HFFc6 (cell line): Measurements from ENCODE around the gene RPS6KA2. TPM values are rescaled to one million over a fixed set of nuclear protein-coding genes. Genes with fewer than 3 reads are reported as not detected.

ENCODE experiments used
- DNase-seq: peaks from one replicate; pipeline ENCODE4 v3.0.0-alpha.2; 2018
- H3K27ac Mint-ChIP-seq: 2 replicates; pipeline ENCODE4 v1.8.0; 2020; ENCODE audit warnings: mild to moderate bottlenecking, mixed read lengths
- H3K27me3 Mint-ChIP-seq: 2 replicates; pipeline ENCODE4 v1.8.0; 2021; ENCODE audit warnings: mild to moderate bottlenecking, moderate library complexity, mixed read lengths; ENCODE audit not compliant: insufficient read depth
- H3K36me3 Mint-ChIP-seq: 2 replicates; pipeline ENCODE4 v1.8.0; 2021; ENCODE audit warnings: low read depth, mixed read lengths
- H3K4me1 Mint-ChIP-seq: 2 replicates; pipeline ENCODE4 v1.8.0; 2020; ENCODE audit warnings: low read depth, mixed read lengths
- H3K4me3 Mint-ChIP-seq: 2 replicates; pipeline ENCODE4 v1.8.0; 2020; ENCODE audit warnings: mild to moderate bottlenecking, moderate library complexity, mixed read lengths
- H3K9me3 Mint-ChIP-seq: 2 replicates; pipeline ENCODE4 v1.8.0; 2020; ENCODE audit warnings: mild to moderate bottlenecking, mixed read lengths
- CTCF ChIP-seq: fragments of 200-600 bp; sonication (generic); IDR thresholded peaks from 2 replicates; pipeline ENCODE4 v1.5.0; 2021; ENCODE audit warnings: antibody characterized with exemption, mild to moderate bottlenecking
- total RNA-seq, 6 experiments: library from RNA; stranded (reverse); fragmentation: NEBNext Ultra II Directional; extraction: Animal tissue kit (Norgen Biotek cat#: 25700); gene quantifications; 2 replicates in 1 of 6; 3 replicates in 5 of 6; pipeline ENCODE4 v1.2.3, GENCODE V29; 2021

RPS6KA2 gene
- total RNA-seq, 6 experiments from 2014 or later, result 10.1 to 13.9 (median 11.9) TPM

GRCh38 chr6:166599205-166599604 lies 27.8 kb downstream of the RPS6KA2 start:
- no peak for TF ChIP-seq CTCF
- Mint-ChIP-seq H3K4me3 (no peak overlapping the region), H3K9me3 (peaks cover 13% of the 10 kb centered on the region), H3K4me1 (peaks cover 72% of the 10 kb centered on the region), H3K36me3 (peaks cover 26% of the 10 kb centered on the region), H3K27ac (peak overlapping the region; percentile 98), H3K27me3 (no peaks in the 10 kb centered on the region)
- DNase-seq, result no peak

GRCh38 chr6:166598441-166599138 lies 28.5 kb downstream of the RPS6KA2 start:
- Mint-ChIP-seq H3K4me1 (peaks cover 72% of the 10 kb centered on the region), H3K27ac (peak overlapping the region; percentile 98), H3K4me3 (peak overlapping the region; percentile 49)

GRCh38 chr6:166597711-166598440 lies 29.2 kb downstream of the RPS6KA2 start:
- Mint-ChIP-seq H3K9me3 (peaks cover 13% of the 10 kb centered on the region), H3K4me1 (peaks cover 74% of the 10 kb centered on the region), H3K27ac (peak overlapping the region; percentile 98), H3K4me3 (peak overlapping the region; percentile 49), H3K36me3 (peaks cover 22% of the 10 kb centered on the region), H3K27me3 (no peaks in the 10 kb centered on the region)
- TF ChIP-seq CTCF, result no peak
- no peak for DNase-seq

More at GRCh38 chr6:166598441-166599138, 28.5 kb downstream of the RPS6KA2 start:
- H3K9me3 Mint-ChIP-seq, result peaks cover 13% of the 10 kb centered on the region
- TF ChIP-seq CTCF, result no peak
- H3K27me3 Mint-ChIP-seq, result no peaks in the 10 kb centered on the region
- H3K36me3 Mint-ChIP-seq, result peaks cover 26% of the 10 kb centered on the region
- peak; percentile 88 for DNase-seq

GRCh38 chr6:166596776-166597507 lies 30.1 kb downstream of the RPS6KA2 start:
- Mint-ChIP-seq H3K4me3 (no peak overlapping the region), H3K4me1 (peaks cover 78% of the 10 kb centered on the region), H3K9me3 (peaks cover 7% of the 10 kb centered on the region), H3K27me3 (no peaks in the 10 kb centered on the region), H3K36me3 (peaks cover 14% of the 10 kb centered on the region), H3K27ac (peak overlapping the region; percentile 98)
- TF ChIP-seq CTCF, result no peak
- DNase-seq, result no peak

GRCh38 chr6:166595949-166596348 lies 31.1 kb downstream of the RPS6KA2 start:
- peak overlapping the region; percentile 98 for H3K27ac Mint-ChIP-seq
- H3K4me3 Mint-ChIP-seq, result peak overlapping the region; percentile 15
- H3K36me3 Mint-ChIP-seq, result peaks cover 4% of the 10 kb centered on the region; the same call in 1 of the 2 replicates
- TF ChIP-seq CTCF, result no peak
- H3K9me3 Mint-ChIP-seq, result no peaks in the 10 kb centered on the region
- DNase-seq, result no peak
- H3K27me3 Mint-ChIP-seq, result no peaks in the 10 kb centered on the region
- peaks cover 72% of the 10 kb centered on the region for H3K4me1 Mint-ChIP-seq
